SU-DHL-6 (cell line): ENCODE measurements around the gene STX3.

ENCODE experiments used
- CTCF ChIP-seq: fragments of 200-600 bp; sonication (generic); IDR thresholded peaks from one replicate; pipeline ENCODE4 v1.5.1; 2017; ENCODE audit warnings: antibody characterized with exemption, mild to moderate bottlenecking, low read length, moderate library complexity; ENCODE audit not compliant: insufficient read depth, poor library complexity, severe bottlenecking
- EZH2phosphoT487 ChIP-seq: fragments of 200-600 bp; sonication (generic), shearing (Covaris generic); conservative IDR thresholded peaks from 2 replicates; pipeline ENCODE4 v1.6.1; 2018; ENCODE audit warnings: mild to moderate bottlenecking, antibody characterized with exemption, low read length, moderate library complexity, mixed read lengths

DNA sequence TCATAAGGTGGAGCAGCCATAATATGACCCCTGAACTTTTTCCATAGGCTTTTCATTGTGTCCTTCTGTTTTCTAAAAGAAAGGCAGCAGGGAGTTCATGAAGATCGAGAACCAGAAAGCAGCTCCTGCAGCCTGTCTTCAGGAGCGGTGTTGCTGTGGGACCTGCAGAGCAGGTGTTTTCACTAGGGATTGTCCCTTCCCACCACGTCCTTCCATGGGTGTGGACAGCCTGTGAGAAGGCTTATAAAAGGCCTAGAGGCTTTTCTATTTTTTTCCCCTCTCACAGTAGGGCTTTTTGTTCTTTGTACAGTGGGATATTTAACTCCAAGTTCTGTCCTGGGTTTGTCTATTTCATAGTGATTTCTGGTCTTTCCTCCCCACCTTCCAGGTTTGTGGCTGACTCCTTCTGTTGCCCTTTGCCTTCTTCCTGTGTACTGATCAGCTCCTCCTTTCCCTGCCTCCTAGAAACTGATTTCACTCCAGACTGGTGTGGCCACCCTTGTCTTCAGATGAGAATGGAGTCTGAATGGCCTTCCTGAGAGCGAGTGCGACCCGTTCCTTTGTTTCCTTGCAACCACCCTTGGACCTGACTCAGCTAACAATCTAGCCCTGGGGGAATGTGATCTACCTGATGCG is 45.3 kb downstream of the STX3 start:
- TF ChIP-seq CTCF (no peak), EZH2phosphoT487 (no peak)
